Measurements from ENCODE around the gene DEF6. TPM values are rescaled to one million over a fixed set of nuclear protein-coding genes. Genes with fewer than 3 reads are reported as not detected.
A peak's percentile ranks its signal among the peaks of the same experiment; 100 is the strongest.

Gene DEF6
- total RNA-seq, 1 experiment from 2014 or later, result 37.3 TPM

DNA sequence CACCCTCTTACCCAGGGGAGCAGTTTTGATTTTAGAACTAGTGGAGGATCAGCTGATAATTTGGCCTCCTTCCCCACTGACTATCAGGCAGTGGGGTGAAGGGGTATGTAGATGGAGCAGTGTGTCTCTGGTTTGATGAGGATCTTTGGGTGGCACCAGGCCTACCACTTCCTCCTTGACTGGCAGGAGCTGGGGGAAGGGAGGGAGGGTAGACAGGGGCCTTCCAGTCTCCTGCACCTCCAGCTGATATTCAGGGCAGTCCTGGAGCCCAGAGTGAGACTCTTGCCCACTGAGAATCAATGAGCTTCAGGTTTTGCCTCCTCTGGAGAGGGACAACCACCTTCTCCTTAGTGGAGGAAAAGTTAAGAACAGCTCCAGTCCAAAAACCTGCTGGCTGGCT is 3.2 kb downstream of the DEF6 start:
- ChIA-PET POLR2A (ENCODE audit: unreplicated experiment) (no interaction called here), CTCF (no interaction called here)
- H3K9me3 ChIP-seq (ENCODE audit: low read length), result no peaks in the 10 kb centered on the region

GRCh38 chr6:35302604-35303241 is 5.1 kb downstream of the DEF6 start:
- Histone ChIP-seq H3K9ac (ENCODE audit: low read length) (peak overlapping the region; percentile 56), H3K4me1 (ENCODE audit: insufficient read depth, low read length) (peaks cover 29% of the 10 kb centered on the region), H3K36me3 (ENCODE audit: low read depth, low read length) (no peaks in the 10 kb centered on the region), H2AFZ (ENCODE audit: low read length) (peak overlapping the region; percentile 57), H3F3A (ENCODE audit: low read length, unreplicated experiment) (no peaks in the 10 kb centered on the region), H4K20me1 (ENCODE audit: low read length) (no peaks in the 10 kb centered on the region), H3K79me2 (ENCODE audit: low read length) (peaks cover 19% of the 10 kb centered on the region), H3K9me3 (ENCODE audit: low read length) (no peaks in the 10 kb centered on the region), H3K9me2 (replicated peaks; ENCODE audit: low read length) (no peaks in the 10 kb centered on the region), H3K4me2 (ENCODE audit: low read length) (peak overlapping the region; percentile 78), H3K27me3 (ENCODE audit: low read length) (no peaks in the 10 kb centered on the region), H3K27ac (ENCODE audit: low read length) (peak overlapping the region; percentile 67), H3K4me3 (ENCODE audit: low read length) (peak overlapping the region; percentile 29; the same call in 1 of the 2 replicates)
- ChIA-PET CTCF (no interaction called here), POLR2A (ENCODE audit: unreplicated experiment) (interaction anchor here (0.7 kb wide), 1 partner anchor 20 kb away, joined by 3 read pairs; no protein-coding TSS in a partner anchor)
- intact Hi-C loops (cut with micrococcal nuclease), result loop anchor here (2.0 kb wide), 1 partner anchor 16 kb away; no protein-coding TSS in a partner anchor
- ATAC-seq (peak; percentile 91), DNase-seq (peak; percentile 60)
- no TSS peak for BruUV-seq (replicated peaks)
- TF ChIP-seq CTCF (conservative IDR thresholded peaks at IDR 0.05; ENCODE audit: low read depth, low read length), result no peak
- no peak for TF ChIP-seq EZH2 (IDR thresholded peaks at IDR 0.05; ENCODE audit: low read length, unreplicated experiment)
- no peak for TF ChIP-seq EZH2phosphoT487 (IDR thresholded peaks at IDR 0.05; ENCODE audit: borderline replicate concordance, low read length)

More for the DNA sequence above, 3.2 kb downstream of the DEF6 start:
- Histone ChIP-seq H2AFZ (ENCODE audit: low read length) (no peak overlapping the region), H4K20me1 (ENCODE audit: low read length) (no peaks in the 10 kb centered on the region), H3K36me3 (ENCODE audit: low read depth, low read length) (no peaks in the 10 kb centered on the region), H3K4me2 (ENCODE audit: low read length) (no peak overlapping the region), H3K9ac (ENCODE audit: low read length) (no peak overlapping the region), H3K4me1 (ENCODE audit: insufficient read depth, low read length) (peaks cover 34% of the 10 kb centered on the region), H3K79me2 (ENCODE audit: low read length) (peaks cover 19% of the 10 kb centered on the region), H3K4me3 (ENCODE audit: low read length) (no peak overlapping the region), H3F3A (ENCODE audit: low read length, unreplicated experiment) (no peaks in the 10 kb centered on the region), H3K9me2 (replicated peaks; ENCODE audit: low read length) (no peaks in the 10 kb centered on the region), H3K27ac (ENCODE audit: low read length) (no peak overlapping the region), H3K27me3 (ENCODE audit: low read length) (no peaks in the 10 kb centered on the region)
- intact Hi-C loops (cut with micrococcal nuclease), result no loop called here
- BruUV-seq (replicated peaks), result no TSS peak
- DNase-seq (no peak), ATAC-seq (no peak)
- no peak for TF ChIP-seq EZH2phosphoT487 (IDR thresholded peaks at IDR 0.05; ENCODE audit: borderline replicate concordance, low read length)
- no peak for TF ChIP-seq CTCF (conservative IDR thresholded peaks at IDR 0.05; ENCODE audit: low read depth, low read length)
- TF ChIP-seq EZH2 (IDR thresholded peaks at IDR 0.05; ENCODE audit: low read length, unreplicated experiment), result no peak

DNA sequence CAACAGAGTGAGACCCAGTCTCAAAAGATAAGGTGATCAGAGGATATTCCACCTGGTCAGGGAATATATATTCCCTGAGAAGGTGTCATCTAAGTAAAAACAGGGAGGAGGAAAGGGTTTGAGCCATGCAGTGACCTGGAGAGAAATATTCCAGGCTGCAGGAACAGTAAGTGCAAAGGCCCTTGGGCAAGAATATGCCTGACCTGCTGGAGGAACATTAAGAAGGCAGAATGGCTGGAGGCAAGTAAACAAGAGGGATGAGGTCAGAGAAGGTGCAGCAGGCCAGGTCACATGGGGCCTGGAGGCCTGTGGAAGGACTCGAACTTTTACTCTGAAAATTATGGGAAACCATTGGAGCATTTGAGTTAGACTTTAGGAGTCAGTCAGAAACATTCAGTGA is 6.7 kb downstream of the DEF6 start:
- ChIA-PET CTCF (no interaction called here), POLR2A (ENCODE audit: unreplicated experiment) (no interaction called here)
- Histone ChIP-seq H3K9me2 (replicated peaks; ENCODE audit: low read length) (no peaks in the 10 kb centered on the region), H3K9ac (ENCODE audit: low read length) (no peak overlapping the region), H3K79me2 (ENCODE audit: low read length) (peaks cover 4% of the 10 kb centered on the region; the same call in 1 of the 2 replicates), H3K27me3 (ENCODE audit: low read length) (no peaks in the 10 kb centered on the region), H3F3A (ENCODE audit: low read length, unreplicated experiment) (no peaks in the 10 kb centered on the region), H3K4me1 (ENCODE audit: insufficient read depth, low read length) (peaks cover 16% of the 10 kb centered on the region), H3K4me2 (ENCODE audit: low read length) (no peak overlapping the region), H3K27ac (ENCODE audit: low read length) (no peak overlapping the region), H3K4me3 (ENCODE audit: low read length) (no peak overlapping the region), H4K20me1 (ENCODE audit: low read length) (no peaks in the 10 kb centered on the region), H3K36me3 (ENCODE audit: low read depth, low read length) (no peaks in the 10 kb centered on the region), H2AFZ (ENCODE audit: low read length) (no peak overlapping the region), H3K9me3 (ENCODE audit: low read length) (no peaks in the 10 kb centered on the region)
- DNase-seq (no peak), ATAC-seq (no peak)
- intact Hi-C loops (cut with micrococcal nuclease), result no loop called here
- TF ChIP-seq CTCF (conservative IDR thresholded peaks at IDR 0.05; ENCODE audit: low read depth, low read length) (no peak), EZH2 (IDR thresholded peaks at IDR 0.05; ENCODE audit: low read length, unreplicated experiment) (no peak), EZH2phosphoT487 (IDR thresholded peaks at IDR 0.05; ENCODE audit: borderline replicate concordance, low read length) (no peak)
- BruUV-seq (replicated peaks), result no TSS peak

Data from PC-3 (cell line).